Measurements from ENCODE around the gene FSCN2.
A peak's percentile ranks its signal among the peaks of the same experiment; 100 is the strongest.

- TF ChIP-seq POLR2A (IDR thresholded peaks at IDR 0.05), result peak; percentile 72
- TF ChIP-seq CTCF (IDR thresholded peaks at IDR 0.05), result no peak
- no peak for TF ChIP-seq EP300 (IDR thresholded peaks at IDR 0.05)
Measured at GRCh38 chr17:81514739-81515529, 13.2 kb upstream of the FSCN2 start.
